ENCODE measurements around the gene RXFP1.

RXFP1 gene

DNA sequence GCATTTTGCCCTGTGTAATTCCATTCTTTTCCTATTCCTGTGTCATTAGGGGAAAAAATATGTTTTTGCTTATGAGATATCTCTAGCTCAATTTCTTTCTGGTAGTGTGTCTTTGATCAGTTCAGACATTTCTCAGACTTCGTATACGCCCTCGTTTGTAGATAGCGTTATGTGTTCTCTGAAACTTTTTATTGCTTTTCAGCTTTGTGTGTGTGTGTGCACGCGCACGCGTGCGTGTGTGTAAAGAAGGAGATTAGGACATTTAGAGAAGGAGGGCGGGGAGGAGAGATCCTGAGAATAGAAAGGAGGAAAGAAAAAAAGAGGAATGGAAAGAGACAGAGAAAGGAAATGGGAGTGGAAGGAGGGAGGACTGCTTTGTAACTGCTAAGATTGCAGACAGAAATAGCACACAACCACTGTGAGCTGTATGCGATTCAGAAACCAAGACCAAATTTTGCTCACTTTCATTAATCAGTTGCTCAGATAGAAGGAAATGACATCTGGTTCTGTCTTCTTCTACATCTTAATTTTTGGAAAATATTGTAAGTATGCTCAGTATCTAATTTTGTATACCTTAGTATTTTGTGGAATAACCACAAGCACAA lies at the start of gene RXFP1:
Gene RXFP1 (plus strand): TSS at position 399 of the 605 bp plus-strand sequence. CDS start 95 bp downstream, at position 494.
- DNase-seq = no peak

DNA sequence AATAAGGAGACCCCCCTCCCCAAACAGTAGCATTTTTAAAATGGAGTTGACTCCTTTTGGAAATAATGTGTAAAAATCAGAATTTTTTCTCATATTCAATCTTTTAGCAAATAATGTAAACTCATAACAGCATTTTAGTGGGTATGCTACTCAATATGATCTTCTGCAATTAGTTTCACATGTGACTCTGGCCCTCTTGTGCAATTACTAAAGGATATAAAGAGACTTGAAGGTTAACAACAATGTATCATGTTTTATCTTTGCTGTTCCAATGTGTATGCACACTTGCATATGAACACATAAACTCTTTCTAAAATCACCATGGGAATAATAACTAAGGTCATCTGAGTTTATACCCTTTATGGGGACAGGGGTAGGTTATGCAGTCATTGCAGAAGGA lies 39.9 kb upstream of the RXFP1 start:
- no peak for DNase-seq

DNA sequence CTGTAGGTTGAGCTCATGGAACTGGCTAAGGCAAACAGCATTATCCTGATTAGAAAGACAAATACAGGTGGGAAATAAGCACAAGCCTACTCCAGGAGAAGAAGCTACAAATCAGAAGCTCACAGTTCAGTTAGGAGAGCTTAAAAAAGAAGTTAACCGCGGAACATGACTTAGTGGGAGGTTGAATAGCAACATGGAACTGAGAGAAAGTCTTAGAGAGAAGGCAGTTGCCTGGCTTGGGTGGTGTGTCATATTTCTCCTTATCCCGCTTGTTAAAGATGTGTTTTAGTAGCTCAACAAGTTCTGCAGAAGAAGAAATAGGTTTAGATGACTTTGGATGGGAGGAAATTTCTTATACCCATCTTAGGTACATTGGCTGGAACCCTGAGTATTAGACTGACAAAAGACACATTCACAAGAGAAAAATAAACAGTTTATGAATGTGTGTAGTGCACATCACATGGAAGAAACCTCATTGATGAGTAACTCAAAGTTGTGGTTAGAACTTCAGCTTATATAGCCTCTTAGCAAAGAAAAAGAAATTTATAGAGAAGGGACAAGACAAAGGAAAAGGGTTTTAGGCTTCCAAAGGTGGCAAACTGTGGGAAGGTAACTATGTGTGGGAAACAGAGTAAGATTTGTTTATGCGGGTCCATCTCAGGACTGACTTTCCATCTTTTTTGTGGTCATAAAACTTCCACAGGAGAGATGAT lies 37.4 kb upstream of the RXFP1 start:
- no peak for DNase-seq

DNA sequence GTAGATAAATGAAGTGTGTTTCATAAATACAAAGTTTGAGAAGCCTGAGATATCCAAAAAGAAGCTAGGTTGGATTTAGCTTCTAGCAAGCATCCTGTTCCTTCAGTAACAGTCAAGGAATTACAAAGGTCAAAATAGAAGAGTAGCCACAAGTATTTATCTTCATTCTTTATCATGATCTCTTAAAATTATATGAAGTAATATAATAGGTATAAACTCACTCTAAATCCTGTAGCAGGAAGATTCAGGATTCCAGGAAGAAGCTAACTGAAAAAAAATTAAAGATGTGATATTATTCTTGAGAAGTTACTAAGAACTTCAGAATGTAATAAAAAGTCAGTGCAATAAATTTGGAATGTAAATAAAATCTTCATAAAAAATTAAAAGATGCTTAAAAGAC lies 31.1 kb upstream of the RXFP1 start:
- DNase-seq = no peak

DNA sequence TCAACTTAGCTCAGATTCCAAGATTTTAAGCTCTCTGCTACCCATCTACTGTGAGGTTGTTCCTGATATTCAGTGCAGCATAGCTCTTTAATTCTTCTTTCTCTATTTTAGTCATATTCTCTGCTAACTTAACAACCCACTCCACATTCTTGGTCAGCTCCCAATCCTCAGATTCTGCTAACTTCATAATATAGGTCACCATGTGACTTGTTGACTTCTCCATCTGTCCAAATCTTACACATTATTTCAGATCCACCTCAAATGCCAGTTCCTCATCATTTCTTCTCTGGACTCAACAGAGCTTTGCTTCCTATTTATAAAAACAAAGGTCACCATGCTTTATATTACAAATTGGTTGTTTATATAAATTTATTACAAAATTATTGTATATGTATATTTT lies 29.3 kb upstream of the RXFP1 start:
- no peak for DNase-seq

DNA sequence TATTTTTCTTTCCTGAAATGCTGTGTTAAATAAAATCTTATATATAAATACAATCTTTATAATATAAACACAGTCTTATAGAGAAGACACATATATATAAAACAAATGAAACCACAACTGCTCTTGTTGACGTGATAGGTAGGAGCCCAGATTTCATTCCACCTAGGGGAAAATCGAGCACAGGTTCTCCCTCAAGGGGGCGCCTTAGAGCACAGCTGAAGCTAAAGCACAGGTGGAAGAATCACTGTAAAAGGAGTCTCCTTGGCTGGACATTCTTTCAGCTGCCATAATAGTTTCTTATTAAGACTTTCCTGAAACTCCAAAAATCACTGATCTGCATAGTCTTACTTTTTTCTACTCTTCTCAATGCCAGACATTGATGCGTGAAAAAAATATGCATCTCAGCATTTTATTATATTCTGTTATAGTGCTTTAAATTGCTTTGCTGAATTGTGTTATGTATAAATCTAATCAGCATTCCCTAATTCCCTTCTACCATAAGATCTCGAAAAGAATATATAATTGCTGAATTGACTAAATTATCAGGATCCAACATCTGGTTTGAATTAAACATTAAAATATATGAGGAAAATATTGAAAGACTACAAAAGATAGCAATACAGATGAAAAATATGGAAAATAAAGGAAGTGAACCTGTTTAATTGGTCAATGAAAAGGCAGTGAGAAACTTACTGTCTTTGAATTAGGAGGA lies 25.5 kb upstream of the RXFP1 start:
- DNase-seq = no peak

DNA sequence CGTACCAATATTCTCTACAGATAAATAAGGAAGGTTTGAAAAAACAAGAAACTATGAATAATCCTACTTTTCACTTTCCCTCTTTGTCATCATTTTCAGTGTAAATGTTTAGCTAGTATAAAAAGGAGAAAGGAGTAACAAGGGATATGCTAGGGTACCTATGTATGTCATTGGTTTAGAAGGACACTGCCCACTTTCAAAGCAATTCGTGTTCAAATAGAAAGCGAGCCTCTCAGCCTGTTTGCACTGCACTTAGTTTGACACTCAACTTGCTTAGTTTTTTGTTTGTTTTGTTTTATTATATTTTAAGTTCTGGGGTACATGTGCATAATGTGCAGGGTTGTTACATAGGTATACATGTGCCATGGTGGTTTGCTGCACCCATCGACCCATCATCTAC lies 21.6 kb upstream of the RXFP1 start:
- no peak for DNase-seq

DNA sequence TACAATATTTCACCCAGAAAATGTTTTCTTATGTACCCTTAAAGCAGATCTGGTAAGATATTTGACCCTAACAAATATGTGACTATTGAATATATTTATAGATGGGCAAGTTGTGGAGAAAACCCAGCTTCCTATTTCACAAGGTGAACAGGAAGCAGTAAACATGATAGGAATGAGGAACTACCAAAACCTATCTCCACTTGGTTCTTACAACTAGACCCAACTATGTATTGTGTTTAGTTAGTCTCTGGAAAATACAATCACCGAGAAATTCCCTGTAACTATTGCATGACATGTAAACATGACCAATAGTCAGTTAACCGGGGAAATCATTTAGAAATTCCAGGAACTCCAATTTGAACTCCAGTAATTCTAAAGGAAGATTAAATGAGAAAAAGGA lies 8.4 kb upstream of the RXFP1 start:
- no peak for DNase-seq

DNA sequence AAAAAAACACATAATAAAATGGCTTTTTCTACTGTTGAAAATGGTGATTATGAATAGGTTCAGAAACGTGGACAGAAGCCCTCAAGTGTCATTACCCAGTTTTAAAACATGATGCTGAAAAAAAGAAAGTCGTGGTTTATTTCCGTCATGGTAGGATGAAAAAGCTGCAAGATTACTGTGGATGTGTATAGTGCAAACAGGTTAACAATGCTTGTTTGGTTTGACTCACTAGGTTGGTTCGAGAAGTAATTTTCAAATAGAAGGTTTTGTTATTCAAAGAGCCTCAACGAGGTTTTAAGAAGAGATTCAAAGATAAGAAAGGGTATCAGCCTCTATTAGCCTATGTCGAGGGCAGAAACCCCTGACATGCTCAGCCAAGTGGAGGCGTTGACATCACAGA lies 2.5 kb upstream of the RXFP1 start:
- DNase-seq = no peak

DNA sequence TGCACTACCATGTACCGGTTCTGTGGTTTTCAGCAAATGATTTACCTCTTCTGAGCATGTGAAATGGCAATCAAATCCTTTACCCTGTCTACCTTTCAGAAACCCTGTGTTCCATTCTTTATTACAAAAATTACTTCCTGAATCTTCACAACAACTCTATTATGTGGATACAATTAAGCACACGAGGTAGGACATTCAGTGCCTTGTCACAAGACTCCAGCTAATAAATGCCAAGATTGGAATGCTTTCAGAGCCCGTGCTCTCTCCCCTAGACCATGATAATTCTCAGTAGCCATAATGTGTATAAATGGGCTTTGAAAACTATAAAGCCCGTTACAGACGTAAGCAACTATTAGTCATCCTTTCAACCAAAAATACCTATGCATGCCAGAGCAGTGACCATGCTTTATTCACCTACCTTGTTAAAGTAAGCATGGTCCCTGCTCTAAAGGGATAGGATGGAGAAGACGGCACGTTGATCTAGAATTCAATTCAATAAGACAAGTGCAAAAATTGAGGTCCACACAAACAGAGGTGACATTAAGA lies 2.4 kb downstream of the RXFP1 start:
- no peak for DNase-seq

DNA sequence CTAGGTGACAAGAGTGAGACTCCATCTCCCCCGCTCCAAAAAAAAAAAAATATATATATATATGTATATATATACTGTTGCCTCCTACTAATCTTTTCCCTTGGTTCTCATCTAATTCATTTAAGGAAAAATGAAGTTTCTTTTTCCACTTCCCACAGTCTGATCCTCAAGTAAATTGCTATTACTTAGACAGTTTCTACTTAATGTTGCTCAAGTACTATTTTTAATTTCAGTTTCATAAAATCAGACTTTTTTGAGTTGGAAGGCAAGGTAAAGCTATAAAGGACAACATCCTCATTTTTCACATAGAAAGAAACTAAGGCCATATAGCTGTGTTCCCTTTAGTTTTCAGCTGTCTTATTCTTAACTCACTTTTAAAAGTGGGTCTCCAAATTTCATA lies 5.8 kb downstream of the RXFP1 start:
- DNase-seq = no peak

DNA sequence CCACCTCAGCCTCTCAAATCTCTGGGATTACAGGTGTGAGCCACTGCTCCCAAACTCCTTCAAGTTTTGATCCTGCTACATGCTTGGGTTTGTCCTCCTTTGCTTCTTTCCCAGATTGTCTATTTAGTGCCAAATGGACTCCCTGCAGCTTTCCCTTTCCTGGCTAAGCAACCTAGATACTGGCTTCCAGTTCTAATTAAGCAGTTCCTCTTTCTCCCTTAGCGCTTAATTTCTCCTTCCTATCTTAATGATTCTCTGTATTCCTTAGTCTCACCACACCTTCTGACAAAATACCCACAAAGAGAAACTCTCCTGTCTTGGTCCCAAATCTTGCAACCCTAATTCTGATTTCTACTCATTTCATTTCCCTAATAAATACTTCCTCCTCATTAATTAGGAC lies 7.8 kb downstream of the RXFP1 start:
- DNase-seq = no peak

DNA sequence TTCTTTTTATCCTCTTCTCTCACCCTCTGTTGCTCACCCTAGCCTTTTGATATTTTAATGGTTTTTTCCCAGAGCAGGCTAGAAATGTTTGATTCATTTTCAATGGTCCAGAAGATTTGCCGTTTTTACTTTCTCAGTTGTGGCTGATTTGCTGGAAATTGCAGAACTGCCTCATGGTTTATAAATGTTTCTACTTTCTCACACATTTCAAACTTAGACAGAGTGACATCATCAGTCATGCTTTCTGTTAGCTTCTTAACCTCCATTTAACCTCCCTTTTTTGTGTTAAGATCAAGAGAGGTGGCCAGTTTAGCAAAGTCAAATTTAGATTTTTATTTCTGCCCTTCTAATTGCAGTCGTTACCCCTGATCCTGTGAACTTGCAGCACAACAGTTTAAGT lies 8.7 kb downstream of the RXFP1 start:
- DNase-seq = no peak

DNA sequence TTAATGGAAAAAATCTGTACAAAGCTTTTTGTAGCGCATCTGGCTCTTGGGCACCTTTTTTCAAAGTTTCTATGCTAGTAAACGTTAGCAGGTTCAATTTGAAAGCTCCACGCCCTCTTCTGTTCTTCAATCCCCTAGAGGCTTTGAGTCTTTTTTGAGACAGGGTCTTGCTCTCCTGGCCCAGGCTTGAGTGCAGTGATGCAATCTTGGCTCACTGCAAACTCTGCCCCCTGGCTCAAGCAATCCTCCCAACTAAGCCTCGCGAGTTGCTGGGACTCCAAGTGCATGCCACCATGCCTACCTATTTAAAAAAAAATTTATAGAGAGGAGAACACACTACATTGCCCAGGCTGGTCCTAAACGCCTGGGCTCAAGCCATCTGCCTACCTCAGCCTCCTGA lies 9.2 kb downstream of the RXFP1 start:
- no peak for DNase-seq

DNA sequence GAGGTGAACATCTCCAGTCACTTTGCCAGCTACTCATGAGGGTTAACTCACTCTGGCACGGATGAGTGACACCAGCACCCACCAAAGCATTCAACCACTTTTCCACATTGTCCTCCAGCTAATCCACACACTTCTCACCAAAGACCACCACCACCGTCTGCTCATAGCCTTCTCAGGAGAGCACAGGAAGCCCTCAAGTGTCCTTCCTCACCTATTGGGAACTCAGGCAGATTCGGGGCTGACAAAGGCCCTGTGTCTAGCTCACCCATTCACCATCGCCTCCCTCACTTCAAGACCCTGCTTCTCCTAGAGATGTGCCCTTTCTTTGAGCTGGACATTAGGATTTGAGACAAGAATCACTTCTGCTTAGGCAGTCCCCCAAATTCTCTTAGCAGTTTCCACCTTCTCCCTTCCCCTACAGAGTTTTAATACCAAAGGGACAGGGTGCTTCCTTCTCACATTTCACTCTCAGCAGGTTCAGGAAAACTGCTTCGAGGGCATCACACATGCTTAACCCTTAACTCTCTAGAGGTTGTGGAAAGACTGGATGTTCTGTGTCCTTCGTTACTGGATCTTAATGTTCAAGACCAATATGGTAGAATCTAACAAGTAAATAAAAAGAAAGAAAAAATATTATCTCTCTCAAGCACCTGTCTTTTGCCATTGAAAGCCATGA lies 11.0 kb downstream of the RXFP1 start:
- DNase-seq = no peak

DNA sequence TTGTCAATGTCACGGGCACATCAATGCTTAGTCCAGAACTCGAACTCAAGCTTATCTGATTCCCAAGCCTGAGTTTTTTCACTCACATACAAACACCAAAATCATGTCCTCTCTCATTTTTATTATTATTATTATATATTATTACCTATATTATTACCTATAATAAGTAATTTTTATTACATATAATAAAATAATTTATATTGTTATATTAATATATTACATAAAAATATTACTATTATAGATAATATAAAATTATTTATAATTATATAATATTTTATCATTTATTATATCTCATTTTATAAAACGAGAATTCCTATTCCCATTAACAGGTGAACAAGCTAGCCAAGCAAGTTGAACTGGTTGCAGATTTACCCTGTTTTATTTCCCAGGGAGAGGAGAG lies 13.0 kb downstream of the RXFP1 start:
- no peak for DNase-seq

DNA sequence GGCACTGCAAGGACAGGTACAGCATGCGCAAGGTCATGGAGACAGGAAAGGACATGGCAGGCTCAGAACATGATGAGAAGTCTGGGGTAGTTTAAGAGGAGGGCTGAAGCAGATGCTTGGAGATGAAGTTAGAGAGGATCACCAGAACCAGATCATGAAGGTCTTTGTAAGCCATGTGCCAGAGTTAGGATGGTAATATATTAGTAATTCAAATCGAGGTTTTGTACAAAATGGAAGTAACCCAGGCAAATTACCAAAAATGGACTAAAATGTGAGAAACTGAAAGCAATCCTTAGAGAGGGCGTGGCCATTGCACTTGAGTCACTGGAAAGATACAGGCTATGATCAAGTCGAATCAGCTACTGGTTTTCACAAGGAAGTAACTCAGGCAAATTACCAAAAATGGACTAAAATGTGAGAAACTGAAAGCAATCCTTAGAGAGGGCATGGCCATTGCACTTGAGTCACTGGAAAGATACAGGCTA lies 13.5 kb downstream of the RXFP1 start:
- DNase-seq = no peak

DNA sequence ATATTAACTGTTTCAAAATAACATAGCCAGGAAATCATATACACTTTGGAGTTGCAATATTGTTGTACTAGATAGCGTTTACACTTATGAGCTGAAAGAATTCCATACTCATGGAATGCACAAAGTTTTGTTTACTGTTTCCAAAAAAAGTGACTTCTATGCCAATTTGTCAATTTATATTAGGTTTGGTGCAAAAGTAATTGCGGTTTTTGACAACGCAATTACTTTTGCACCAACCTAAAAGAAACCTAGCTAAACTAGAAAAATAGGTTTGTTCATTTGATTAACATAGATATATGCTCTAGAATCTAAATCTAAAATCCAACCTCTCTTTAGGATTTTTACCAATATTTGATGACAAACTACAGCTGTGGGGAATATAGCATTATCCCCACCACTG lies 15.2 kb downstream of the RXFP1 start:
- no peak for DNase-seq

DNA sequence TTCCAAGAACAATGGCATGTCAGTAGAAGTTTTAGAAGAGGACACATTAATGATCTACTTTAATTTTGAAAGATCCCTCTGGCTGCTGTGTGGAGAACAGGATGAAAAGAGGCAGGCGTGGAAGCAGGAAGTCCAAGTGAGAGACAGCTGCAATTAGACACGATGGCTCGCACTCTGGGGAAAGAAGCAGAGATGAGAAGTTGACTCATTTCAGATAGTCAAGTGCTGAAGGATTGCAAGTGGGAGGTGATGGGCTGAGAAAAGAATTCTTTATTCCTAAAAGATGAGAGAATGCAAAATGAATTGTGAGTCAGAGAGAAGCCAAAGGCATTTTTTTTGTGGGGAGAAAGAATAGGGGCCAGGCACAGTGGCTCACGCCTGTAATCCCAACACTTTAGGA lies 16.5 kb downstream of the RXFP1 start:
- DNase-seq = no peak

DNA sequence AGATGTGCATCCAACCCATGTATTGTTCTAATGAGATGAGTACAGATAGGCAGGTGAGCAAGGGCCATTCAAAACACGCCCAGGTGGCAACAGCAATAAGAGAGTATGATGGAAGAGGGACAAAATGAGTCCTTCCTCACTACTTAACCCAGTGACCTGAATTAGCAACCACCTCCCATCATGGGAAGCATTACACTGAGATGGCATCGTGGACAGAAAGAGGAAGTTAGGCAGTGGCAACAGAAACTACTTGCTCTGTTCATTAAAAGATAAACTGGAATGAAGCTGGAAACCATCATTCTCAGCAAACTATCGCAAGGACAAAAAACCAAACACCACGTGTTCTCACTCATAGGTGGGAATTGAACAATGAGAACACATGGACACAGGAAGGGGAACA lies 17.2 kb downstream of the RXFP1 start:
- DNase-seq = no peak

DNA sequence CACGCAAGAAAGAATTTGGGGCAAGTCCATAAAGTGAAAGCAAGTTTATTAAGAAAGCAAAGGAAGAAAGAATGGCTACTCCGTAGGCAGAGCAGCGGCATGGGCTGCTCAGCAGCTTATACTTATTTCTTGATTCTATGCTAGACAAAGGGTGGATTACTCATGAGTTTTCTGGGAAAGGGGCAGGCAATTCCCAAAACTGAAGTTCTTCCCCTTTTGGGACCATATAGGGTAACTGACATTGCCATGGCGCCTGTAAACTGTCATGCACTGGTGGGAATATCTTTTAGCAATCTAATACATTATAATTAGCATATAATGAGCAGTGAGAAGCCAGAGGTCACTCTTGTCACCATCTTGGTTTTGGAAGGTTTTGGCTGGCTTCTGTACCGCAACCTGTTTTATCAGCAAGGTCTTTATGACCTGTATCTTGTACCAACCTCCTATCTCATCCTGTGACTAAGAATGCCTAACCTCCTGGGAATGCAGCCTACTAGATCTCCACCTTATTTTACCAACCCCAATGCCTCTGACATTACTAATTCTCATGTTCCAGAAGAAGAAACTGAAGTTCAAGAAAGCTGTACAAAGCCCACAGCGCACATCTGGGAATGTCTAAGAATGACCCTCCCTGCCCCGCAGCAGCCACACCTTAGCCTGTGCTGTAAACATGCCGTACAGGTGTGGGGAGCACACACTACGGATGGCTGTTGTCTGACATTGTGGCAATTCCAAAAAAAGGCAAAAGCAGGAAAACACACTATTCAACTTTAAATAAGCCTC lies 18.6 kb downstream of the RXFP1 start:
- no peak for DNase-seq

DNA sequence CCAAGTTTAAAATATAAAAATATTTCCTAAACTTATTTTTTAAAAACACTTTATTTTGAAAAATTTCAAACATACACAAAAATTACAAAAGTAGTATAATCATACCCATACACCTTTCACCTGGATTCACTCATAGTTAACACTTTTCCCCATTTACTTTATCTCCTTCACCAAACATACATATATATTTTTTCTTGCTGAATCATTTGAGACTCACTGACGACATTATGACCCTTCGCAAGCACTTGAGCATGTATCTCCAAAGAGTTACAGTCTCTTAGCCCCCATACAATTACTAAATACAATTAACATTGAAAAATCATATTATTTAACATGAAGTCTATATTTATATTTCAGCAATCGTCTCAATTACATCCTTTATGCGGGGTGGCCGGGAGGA lies 19.8 kb downstream of the RXFP1 start:
- DNase-seq = no peak

DNA sequence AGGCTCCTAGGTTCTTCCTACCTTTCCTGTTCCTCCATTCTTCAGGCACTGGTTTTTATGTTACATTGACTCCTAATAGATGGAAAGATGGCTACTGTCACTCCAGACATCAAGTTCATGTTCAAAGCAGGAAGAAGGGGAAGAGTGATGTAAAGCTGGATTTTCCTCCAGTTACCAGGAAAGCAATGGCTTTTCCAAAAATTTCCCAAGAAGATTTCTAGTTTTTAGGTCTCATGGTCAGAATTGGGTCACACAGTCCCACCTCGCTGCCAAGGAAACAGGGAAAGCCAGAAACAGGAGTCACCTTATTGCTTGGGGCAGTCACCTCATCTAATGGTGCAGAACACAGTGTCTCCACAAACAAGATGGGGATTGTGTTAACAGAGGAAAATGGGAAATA lies 21.5 kb downstream of the RXFP1 start:
- DNase-seq = no peak

Data from NCI-H748 treated with DMSO at 0.1 percent for 48 hours (cell line).